Measurements from ENCODE around the gene CAPN12.

The CAPN12 gene

DNA sequence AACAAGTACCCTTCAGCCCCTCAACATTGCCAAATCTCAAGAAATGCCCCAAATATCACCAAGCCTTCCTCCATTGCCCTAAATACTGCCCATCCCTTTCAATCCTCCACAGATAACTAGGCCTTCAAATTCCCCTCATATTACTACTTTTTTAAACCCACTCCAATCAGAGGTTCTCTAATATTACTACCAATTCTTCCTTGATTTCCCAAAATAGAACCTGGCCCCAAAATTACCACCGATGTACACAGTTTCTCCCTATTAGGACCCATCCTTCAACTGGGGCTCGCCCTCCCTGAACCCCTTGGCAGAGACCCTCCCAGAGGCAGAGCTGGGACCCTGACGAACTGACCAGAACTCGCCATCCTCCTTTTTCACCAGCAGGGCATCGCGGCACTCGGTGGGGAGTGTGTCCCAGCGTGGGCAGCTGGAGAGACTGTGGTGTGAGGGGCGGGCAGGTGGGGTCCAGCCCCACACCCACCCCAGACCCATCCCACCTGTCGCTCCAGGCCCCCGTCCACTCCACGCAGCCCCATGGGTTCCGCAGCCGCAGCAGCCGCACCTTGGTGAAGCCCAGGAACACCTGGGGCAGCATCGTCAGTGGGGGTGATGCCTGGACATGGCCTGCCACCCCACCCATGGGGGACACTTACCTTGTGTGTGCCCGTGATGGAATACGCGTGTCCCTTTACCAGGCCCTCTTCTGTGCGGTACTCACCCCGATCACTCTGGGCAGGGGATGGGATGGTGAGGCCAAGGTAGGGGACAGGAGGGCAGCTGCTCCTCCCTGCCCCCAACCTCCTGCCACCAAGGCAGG lies 6.1 kb downstream of the CAPN12 start:
- DNase-seq = no peak

DNA sequence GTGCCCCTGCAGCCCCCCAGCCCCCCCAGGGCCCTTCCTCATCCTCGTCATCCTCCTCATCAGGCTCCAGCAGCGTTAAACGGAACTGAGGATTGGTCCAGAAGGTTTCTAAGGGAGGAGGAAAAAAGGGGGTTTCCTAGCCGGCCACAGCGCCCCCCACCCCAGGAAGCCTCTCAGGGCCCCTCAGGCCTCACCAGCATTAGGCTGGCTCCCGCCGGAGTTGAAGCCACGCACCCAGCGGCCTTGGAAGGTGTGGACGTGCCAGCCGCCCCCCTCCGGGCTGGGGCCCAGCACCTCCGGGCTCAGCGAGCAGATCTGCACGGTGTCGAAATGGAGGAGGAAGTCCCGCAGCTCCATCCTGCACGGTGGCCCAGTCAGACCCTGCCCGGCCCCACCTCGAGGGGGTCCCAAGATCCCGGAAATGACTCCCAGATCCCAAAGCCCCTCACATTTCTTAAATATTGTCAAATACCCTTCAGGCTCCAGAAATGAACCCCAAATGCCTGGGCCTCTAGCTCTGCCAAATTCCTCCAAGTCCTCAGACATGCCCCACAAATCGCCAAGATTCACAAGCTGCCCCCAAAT lies 6.9 kb downstream of the CAPN12 start:
- DNase-seq = no peak

DNA sequence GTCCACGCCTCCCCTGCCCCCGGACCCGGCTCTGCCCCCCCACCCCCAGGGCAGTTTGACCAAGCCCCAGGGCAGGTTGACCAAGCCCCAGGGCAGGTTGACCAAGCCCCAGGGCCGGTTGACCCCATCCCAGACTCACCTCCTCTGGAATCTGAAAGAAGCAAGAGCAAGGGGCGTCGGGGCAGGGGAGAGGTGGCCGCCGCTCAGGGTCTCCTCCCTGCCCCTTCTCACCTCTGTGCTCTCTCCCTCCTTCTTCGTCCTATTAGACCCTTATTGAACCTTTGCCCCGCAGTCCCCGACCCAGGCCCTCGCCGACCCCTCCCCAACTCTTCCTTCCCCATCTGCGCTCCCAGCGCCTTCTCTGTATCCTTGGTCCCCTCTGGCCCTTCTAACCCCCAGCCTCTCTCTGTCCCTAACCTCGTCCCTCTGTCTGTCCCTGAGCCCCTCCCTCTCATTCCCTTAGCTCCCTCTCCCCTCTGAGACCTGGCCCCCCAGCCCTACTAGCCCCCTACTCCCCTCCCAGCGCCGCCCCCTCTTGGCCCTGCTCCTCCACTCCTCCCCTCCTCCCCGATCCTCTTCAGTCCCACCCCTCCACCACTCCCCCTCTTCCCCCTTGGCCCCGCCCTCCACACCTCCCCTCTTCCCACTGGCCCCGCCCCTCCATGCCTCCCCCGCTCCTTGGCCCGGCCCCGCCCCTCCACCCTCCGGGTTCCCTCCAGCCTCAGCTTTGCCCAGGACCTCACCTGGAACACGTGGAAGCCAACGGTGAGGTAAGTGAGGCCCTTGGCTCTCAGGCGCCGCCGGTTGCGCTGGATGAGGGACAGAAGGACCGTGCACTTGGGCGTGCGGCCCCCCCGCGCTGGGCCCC lies 7.6 kb downstream of the CAPN12 start:
- DNase-seq = peak in 1 of 56 donors; percentile 46

DNA sequence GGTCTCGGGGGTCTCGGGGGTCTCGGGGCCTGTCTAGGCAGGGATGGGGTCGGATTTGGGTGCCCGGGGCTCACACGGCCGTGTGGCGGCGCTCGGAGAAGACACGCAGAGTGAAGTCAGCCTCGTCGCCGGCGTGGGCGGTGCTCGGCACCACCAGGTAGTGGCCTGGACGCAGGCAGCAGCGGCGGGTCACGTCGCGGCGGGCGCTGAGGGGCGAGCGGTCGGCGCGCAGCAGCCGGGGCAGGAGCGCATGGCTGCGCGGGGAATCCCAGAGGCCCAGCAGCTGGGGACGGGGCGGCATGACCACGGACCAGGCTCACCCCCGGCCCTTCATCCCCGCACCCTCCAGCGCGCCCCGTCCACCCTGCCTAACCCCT lies 8.2 kb downstream of the CAPN12 start:
- peak in 1 of 56 donors; percentile 55 for DNase-seq

DNA sequence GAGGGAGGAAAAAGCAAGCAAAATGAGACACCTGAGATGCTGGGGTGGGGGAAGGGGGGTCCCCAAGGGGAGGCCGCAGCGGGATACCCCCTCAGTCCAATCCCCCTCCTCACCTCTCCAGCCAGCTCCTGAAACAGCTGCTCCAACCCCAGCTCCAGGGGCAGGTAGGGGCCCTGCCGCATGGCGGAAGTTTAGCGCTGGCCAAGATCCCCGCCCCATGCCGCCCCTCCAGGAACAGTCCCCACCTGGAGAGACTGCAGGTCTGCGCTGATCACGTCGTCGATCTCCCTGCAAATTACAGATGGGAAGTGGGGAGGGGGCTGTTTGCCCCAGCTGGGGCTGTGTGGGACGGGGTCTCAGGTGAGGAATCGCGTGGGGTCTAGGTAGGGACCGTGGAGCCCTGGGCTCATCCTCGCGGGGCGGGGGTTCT lies 9.0 kb downstream of the CAPN12 start:
- DNase-seq = no peak

DNA sequence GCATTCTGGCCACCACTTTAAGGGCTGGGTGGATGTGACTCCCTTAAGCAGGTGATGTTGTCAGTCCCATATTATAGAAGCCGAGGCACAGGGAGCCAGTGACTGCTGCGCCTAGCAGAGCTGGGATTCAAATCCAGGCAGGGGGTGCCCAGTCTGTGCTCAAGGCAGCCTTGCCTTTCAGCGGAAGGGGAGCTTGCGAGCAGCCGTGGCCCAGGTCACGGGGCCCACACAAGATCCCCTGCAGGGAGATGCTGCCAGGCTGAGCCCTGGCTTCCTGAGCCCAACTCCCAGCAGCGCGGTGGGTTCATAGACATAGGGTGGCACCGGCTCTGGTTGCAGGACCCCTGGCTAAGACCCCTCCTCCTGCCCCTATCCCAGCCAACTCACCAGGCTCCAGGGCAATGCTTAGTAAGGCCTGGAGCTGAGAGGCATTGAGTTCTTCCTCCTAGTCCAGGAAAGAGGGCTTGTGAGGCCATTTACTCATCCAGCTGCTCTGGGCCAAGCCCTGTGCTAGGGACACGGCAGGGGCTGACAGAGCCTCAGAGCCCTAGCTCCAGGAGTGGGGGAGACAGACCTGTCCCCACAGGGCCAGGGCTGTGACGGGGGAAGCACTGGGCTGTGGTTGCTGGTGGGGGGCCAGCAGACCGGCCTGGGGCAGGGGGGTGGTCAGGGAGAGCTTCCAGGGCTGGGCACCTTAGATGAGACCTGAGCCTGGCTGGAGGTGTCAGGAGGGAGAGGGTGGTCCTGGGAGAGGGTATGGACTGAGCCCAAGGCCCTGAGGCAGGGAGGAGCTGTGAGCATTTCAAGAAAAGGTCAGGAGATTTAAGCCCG lies 9.6 kb downstream of the CAPN12 start:
- no peak for DNase-seq

DNA sequence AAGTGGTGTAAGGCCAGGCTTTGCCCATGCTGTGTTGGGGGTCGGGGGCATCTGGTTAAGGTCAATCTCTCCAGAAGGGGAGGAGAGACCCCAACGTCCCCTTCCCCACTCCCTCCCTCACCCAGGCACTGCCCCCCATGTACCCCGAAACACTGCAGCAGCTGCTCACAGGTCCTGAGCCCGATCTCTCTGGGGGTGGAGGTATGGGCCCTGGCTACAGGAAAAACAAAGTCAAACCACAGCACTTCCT lies 10.2 kb downstream of the CAPN12 start:
- no peak for DNase-seq

DNA sequence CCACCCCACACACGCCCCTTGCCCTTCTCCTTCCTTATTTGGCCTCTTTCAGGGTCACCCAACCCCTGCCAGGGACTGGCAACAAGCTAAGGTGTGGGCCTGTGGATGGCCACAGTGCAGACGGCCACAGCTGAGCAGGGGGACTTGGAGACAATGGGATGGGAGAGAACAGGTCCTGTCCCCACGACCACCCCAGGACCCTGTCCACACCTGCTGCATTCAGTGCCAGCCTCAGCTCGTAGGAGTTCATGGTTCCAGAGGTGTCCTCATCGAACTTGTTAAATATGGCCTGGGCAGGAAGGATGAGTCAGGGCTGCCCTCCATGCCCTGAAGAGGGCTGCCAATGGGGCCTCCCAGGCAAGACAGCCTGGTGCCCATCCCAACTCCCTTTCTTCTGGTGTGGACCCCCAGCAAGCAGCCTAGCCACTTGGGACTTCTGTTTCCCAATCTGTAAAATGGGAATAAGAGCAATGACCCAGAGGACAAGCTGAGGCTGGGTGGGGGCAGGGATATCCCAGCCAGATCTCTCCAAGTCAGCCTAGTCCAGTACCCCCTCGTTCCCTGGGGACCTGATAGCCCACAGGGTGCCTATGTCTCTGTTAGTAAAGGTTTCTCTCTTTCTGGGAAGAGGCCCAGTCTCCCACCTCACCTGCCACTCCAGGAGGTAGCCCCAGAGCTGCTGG lies 10.6 kb downstream of the CAPN12 start:
- no peak for DNase-seq

DNA sequence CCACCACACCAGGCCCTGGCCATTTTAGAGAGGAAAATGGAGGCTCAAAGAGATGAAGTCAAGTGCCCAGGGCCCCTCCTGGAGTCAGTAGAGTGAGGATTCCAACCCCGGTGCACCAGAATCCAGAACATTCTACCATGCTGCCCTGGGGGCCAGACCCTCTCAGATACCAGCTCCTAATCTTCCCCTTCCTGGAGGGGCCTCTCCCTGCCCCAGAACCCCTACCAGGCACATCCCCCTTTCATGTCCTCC lies 11.1 kb downstream of the CAPN12 start:
- DNase-seq = no peak

DNA sequence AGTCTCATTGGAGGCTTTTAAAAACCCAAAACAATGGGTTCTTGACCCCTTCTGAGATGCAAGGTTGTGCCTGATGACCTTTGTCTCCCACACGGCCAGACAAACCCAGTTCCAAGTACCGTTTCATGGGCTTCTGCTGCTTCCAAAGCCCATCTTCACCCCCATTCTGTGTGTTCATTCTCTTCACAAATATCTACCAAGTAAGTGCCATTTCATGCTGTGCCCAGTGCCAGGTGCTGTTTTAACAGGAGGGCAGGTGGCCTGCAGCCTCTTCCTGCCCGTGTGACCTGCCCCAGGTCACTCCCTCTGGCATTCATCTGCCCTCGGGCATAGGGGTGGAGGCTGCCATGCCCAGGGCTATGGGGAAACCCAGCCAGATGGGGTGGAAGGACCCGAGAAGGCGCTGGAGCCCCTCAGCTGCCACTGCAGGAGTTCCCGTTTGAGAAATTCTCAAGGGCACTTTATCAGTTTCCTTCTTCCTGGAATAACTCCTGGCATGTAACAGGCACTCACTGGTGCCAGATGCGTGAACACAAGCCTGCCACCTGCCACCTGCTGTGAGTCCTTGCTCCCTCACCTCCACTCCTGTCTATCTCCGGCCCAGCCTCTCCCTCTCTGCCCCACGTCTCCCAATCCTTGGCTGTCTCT lies 12.5 kb downstream of the CAPN12 start:
- no peak for DNase-seq

DNA sequence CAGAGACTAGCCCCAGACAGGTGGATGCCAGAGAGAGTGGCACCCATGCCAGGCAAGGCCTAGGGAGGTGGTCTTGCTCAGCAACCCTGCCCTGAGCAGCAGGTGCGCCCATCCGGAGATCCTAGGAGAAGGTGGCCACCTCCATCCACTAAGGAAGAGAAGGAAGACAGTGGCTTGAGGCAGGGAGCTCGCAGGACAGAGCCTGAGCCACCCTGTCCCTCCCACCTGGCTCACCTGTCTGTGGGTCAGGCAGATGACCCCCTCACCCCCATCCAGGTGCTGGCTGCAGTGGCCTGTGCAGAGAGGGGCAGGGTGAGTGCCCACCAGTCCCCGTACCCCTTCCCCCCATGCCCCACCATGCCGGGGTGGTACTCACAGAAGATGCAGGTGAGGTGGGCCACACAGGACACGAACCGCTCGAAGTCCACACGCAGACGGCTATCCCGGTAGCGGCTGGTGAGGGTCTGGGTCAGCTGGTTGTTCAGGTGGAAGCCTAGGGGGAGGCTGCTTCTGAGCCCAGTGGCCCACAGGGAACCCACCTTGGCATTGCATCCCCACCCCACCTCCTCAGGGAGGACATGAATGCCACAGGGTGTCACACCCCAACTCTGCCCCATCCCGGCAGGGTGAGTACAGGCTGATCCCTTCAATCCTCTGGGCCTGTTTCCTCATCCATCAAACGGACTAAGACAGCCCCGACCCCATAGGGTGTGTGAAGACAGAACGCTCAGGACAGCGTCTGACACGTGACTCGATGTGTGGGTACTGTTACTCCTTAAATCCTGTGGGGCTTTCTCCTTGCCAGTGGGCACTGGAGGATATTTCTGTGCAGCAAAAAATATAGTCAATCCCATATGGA lies 13.3 kb downstream of the CAPN12 start:
- DNase-seq = no peak

DNA sequence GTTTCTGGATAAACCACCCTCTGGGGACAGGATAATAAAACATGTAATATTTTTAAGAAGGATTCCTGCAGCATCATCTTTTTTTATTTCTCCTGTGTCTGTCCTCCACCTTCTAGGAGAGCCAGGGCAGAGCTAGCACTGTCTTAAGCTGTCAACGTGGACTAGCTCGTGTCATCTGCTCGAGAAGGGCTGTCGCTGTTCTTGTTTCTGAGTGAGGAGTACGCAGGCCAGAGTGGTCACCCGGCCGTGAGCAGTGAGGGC lies 13.9 kb downstream of the CAPN12 start:
- no peak for DNase-seq

DNA sequence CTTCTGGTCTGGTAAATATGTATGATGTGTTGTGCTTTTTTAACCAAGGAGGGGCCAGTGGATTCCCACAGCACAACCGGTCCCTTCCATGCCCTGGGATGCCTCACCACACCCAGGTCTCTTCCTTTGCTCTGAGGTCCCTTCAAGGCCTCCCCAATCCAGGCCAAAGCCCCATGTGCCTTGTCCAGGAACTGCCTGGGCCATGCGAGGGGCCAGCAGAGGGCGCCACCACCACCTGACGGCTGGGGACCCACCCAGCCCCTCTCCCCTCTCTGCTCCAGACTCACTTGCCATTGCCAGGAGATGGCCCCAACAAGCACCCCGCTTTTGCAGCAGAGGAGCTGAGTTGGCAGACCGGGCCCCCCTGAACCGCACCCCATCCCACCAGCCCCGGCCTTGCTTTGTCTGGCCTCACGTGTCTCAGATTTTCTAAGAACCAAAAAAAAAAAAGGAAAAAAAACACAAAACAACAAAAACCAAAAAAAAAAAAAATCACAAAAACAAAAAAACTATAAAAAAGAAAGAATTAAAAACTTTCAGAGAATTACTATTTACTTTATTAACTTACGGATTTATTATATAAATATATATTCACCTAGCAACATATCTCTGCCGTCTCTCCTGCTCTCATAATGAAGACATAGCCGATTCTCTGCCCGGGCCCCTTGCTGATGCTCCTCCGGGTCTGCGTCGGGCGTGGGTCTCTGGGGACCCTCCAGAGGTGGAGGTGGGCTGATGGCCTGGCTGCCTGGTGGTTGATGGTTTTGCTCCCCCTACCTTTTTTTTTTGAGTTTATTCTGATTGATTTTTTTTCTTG lies 14.4 kb downstream of the CAPN12 start:
- peak in 13 of 56 donors; percentile 16 to 63 (median 28) for DNase-seq

DNA sequence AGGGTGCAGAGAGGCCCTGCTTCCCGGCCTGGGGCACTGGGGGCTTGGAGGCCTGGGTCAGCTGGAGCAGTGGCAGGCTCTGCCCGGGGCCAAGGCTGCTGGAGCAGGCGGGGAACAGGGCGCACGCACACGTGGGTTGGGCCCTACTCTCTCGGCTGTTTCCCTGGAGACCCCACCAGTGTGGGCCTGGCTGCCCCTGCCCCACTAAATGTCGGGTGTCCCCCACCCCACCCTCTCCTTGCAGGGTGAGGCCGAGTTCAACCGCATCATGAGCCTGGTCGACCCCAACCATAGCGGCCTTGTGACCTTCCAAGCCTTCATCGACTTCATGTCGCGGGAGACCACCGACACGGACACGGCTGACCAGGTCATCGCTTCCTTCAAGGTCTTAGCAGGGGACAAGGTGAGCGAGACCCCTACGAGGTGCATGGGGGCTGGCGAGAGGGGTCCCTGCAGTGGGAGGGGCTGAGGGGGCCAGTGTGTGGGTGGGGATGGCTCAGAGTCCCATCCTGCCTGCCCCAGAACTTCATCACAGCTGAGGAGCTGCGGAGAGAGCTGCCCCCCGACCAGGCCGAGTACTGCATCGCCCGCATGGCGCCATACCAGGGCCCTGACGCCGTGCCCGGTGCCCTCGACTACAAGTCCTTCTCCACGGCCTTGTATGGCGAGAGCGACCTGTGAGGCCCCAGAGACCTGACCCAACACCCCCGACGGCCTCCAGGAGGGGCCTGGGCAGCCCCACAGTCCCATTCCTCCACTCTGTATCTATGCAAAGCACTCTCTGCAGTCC lies 15.3 kb downstream of the CAPN12 start:
- no peak for DNase-seq

DNA sequence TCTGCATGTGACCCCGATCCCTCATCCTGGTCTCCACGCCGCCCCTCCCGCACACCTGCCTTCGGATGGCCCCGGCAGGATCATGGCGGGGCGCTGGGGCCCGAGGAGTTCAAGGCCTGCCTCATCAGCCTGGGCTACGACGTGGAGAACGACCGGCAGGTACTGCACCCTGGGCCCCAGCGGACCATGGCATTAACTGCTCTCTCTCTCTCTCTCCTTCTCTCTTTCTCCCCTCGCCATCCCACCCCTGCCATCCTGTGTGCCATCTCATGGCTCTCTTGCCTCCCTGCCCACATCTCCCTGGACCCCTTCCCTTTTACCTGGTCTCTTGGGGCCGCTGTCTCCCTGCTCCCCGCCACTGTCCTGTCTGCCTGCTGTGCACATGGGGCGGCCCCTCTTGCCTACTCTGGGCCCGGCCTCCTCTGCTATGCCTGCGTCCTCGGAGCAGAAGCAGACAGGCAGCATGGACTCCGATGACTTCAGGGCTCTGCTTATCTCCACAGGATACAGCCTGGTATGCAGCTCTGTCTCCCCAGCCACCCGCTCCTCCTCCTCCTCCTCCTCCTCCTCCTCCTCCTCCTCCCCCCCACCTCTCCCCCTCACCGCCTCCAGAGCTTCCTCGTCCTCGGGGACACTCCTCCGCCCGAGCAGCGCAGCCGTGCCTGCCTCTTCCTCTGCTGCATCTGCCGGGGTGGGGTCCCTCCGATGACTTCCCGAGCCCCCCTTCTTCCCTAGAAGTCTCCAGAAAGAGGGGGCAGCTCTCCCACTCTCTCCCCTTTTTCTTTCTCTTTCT lies 16.2 kb downstream of the CAPN12 start:
- no peak for DNase-seq

DNA sequence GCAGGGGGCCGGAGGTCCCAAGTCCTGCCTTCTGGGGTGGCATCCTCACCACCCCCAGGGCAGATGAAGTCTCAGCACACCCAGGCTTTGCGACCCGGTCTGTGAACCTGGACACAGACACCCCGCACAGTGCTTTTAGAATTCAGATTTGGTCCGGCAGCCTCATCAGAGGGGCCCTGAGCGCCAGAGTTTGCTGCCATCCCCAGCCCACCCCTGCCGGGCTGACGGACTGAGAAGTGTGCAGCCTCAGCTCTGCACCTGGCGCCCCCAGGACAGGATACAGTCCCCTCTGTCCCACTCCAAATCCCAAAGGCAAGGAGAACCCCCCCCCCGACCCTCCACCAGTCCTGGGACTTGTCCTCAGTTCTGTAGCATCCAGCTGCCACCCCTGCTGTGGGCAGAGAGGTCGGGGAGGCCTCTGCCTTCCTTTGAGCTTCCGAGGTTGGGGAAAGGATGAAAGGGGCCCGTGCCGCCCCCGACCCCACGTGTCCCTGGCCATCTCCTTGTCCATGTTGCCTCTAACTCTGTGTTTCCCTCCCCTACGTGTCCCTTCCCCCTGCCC lies 16.9 kb downstream of the CAPN12 start:
- no peak for DNase-seq

DNA sequence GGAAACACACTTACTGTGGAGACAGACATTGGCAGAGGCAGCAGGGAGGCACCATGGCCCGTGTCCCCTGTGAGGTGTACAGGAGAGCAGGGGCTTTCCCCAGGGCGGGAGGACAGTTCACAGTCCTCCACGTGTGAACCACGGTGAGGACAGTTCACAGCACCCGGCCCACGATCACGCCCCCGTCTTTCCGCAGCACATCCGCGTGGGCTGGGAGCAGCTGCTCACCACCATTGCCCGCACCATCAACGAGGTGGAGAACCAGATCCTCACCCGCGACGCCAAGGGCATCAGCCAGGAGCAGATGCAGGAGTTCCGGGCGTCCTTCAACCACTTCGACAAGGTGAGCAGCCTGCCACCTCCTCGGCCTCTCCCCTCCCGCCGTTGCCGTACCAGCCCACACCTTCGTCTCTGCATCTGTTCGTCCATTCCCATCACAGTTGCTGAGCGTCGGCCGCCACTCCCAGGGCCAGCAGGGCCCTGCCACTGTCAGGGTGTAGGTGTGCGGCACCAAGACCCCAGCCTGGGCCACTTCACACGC lies 17.4 kb downstream of the CAPN12 start:
- DNase-seq = no peak

Measured in amygdala (tissue), 56 donors.